Lower lobe of right lung (tissue), 2 donors: ENCODE data around the gene COMMD6. TPM values are rescaled to one million over a fixed set of nuclear protein-coding genes. Genes with fewer than 3 reads are reported as not detected.

ENCODE experiments used
- ATAC-seq, 2 donors: fragments of 200-7000 bp; cut with Tn5 transposase; one replicate each; pipeline ENCODE4 v1.9.1; 2020 to 2022; ENCODE audit warnings: mild to moderate bottlenecking in 2 of 2, moderate library complexity in 2 of 2
- DNase-seq: peaks from one replicate; pipeline ENCODE4 v3.0.0-alpha.2; 2020
- H3K27ac ChIP-seq: fragments of 200-600 bp; one replicate; pipeline ENCODE4 v1.8.0; 2022
- H3K27me3 ChIP-seq: fragments of 200-600 bp; one replicate; pipeline ENCODE4 v1.8.0; 2022; ENCODE audit warnings: low read depth
- H3K36me3 ChIP-seq: fragments of 200-600 bp; one replicate; pipeline ENCODE4 v1.8.0; 2022; ENCODE audit warnings: mild to moderate bottlenecking
- H3K4me1 ChIP-seq: fragments of 200-600 bp; one replicate; pipeline ENCODE4 v1.8.0; 2022
- H3K4me3 ChIP-seq: fragments of 200-600 bp; one replicate; pipeline ENCODE4 v1.8.0; 2022; ENCODE audit warnings: mild to moderate bottlenecking
- H3K9me3 ChIP-seq: fragments of 200-600 bp; one replicate; pipeline ENCODE4 v1.8.0; 2022
- intact Hi-C: fragments of 100-400 bp; cut with DNase I; formaldehyde crosslinking; loops from one replicate; pipeline ENCODE4 v1.11.0; 2022
- total RNA-seq: library from RNA; stranded (reverse); fragmentation: NEBNext Ultra II Directional; extraction: Animal tissue kit (Norgen Biotek cat#: 25700); gene quantifications from one replicate; pipeline ENCODE4 v1.2.1, GENCODE V29; 2021
- TF ChIP-seq, protein P1 (sequence below): fragments of 200-600 bp; IDR thresholded peaks from one replicate; pipeline ENCODE4 v1.8.0; 2022; ENCODE audit warnings: antibody characterized with exemption, mild to moderate bottlenecking
- donor health status: DM: no; HTN: yes; CAD: no; lungs with severe emphysema.

Gene COMMD6
- total RNA-seq, 1 donor from 2014 or later = 136 TPM

DNA sequence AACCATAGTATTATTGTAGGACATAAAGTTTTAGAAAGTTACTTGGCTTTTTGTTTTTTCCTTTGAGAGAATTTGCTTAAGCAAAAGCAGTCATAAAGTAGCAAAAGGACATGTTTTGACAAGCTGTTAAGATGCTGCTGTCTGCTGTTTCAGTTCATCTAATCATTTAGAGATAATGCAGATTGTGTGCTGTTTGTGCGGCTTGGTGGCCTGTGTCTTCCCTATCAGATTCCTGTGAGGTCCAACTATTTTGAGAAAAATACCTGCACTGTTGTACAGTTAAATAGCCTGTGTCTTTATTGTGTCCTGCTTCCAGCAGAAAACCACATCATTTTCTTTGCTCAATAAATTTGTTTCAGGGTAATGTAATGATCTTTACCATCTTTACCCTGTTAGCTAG lies 31.9 kb upstream of the COMMD6 start:
- Histone ChIP-seq H3K27me3 (no peaks in the 10 kb centered on the region), H3K36me3 (peaks cover 69% of the 10 kb centered on the region), H3K4me3 (no peak overlapping the region), H3K4me1 (no peaks in the 10 kb centered on the region), H3K9me3 (no peaks in the 10 kb centered on the region), H3K27ac (no peak overlapping the region)
- TF ChIP-seq, protein P1, sequence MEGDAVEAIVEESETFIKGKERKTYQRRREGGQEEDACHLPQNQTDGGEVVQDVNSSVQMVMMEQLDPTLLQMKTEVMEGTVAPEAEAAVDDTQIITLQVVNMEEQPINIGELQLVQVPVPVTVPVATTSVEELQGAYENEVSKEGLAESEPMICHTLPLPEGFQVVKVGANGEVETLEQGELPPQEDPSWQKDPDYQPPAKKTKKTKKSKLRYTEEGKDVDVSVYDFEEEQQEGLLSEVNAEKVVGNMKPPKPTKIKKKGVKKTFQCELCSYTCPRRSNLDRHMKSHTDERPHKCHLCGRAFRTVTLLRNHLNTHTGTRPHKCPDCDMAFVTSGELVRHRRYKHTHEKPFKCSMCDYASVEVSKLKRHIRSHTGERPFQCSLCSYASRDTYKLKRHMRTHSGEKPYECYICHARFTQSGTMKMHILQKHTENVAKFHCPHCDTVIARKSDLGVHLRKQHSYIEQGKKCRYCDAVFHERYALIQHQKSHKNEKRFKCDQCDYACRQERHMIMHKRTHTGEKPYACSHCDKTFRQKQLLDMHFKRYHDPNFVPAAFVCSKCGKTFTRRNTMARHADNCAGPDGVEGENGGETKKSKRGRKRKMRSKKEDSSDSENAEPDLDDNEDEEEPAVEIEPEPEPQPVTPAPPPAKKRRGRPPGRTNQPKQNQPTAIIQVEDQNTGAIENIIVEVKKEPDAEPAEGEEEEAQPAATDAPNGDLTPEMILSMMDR = no peak
- intact Hi-C loops = no loop called here
- no peak for ATAC-seq
- DNase-seq = no peak

DNA sequence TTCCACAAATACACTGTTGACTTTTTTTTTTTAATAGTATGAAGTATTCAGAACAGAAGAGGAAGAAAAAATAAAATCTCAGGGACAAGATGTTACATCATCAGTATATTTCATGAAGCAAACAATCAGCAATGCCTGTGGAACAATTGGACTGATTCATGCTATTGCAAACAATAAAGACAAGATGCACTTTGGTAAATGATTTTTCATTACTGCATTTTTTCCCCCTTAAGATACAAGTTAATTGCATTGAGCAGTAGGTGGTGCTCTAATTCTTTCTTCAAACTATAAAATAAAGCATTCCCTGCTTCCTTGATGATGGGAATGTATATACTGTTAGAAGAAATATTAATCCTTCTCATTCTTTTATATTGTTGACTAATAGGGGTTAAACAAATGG lies 29.0 kb upstream of the COMMD6 start:
- no peak for DNase-seq
- no peak overlapping the region for H3K4me3 ChIP-seq
- no peaks in the 10 kb centered on the region for H3K27me3 ChIP-seq
- H3K4me1 ChIP-seq = no peaks in the 10 kb centered on the region
- H3K9me3 ChIP-seq = no peaks in the 10 kb centered on the region
- intact Hi-C loops = no loop called here
- H3K27ac ChIP-seq = no peak overlapping the region
- peaks cover 62% of the 10 kb centered on the region for H3K36me3 ChIP-seq
- ATAC-seq = no peak
- TF ChIP-seq, protein P1 = no peak

DNA sequence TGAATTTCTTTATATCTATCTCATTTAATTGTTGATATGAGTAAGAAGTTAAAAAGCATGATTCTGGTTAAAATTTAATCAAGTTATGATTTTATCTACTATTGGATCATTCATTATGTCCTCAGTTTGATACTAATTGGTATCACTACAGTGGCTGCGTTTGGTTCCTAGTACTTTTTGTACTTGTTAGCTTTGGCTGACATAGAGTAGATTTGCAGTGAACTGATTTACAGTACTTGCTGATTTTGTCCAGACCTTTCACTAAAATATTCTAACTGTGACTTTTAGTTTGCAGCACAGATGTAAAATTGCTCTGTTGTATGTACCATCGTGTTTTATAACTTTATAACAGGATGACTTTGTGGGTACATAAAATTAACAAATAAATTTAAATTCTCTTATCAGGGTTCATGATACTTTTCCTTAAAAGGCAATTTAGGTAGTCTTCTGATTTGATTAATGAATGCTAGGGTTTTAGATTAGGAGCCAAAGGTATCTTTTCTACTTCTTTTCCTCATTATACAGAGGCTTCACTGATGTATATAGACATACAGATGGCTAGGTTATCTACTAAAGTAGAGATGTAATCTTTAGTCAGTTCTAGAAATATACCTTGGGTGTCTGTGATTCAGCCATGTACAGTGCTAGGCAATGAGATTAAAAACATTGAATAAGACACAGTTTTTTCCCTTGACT lies 20.7 kb upstream of the COMMD6 start:
- no peak overlapping the region for H3K4me3 ChIP-seq
- H3K9me3 ChIP-seq = no peaks in the 10 kb centered on the region
- TF ChIP-seq, protein P1 = no peak
- no peaks in the 10 kb centered on the region for H3K4me1 ChIP-seq
- H3K27me3 ChIP-seq = no peaks in the 10 kb centered on the region
- DNase-seq (no peak), ATAC-seq (no peak)
- intact Hi-C loops = no loop called here
- no peak overlapping the region for H3K27ac ChIP-seq
- H3K36me3 ChIP-seq = peaks cover 24% of the 10 kb centered on the region

DNA sequence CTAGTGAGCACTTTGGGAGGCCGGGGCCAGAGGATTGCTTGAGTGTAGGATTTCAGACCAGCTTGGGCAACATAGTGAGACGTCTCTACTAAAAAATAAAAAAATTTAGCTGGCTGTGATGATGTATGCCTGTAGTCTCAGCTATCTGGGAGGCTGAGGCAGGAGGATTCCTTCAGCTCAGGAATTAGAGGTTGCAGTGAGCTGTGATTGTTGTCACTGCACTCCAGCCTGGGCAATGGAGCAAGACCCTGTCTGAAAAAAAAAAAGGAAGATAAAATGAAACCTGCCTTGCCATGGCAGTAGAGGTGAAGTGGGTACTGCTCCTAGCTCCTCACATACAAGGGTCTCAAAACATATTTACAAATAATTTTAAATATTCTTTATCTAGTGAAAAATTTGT lies 19.3 kb upstream of the COMMD6 start:
- intact Hi-C loops = no loop called here
- DNase-seq (no peak), ATAC-seq (no peak)
- H3K4me3 ChIP-seq = no peak overlapping the region
- TF ChIP-seq, protein P1 = no peak
- H3K27ac ChIP-seq = no peak overlapping the region
- no peaks in the 10 kb centered on the region for H3K9me3 ChIP-seq
- no peaks in the 10 kb centered on the region for H3K4me1 ChIP-seq
- H3K36me3 ChIP-seq = peaks cover 18% of the 10 kb centered on the region
- H3K27me3 ChIP-seq = no peaks in the 10 kb centered on the region

DNA sequence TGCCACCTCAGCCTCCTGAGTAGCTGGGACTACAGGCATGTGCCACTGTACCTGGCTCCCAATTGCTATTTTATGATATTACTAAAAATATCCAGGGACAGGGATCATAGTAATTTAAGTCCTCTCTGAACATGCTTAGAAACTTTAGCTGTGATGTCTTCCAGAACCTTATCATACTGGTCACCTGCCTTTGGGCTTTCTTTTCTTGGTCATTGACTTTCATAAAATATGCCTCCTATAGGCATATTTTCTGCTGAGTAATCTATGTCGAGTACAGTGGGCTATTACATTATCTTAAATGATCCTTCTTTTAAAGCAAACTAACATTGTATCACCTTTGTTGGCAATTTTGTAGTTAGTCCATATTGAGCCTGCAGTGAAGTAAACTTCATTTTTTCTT lies 18.2 kb upstream of the COMMD6 start:
- Histone ChIP-seq H3K36me3 (peaks cover 9% of the 10 kb centered on the region), H3K9me3 (no peaks in the 10 kb centered on the region), H3K27me3 (no peaks in the 10 kb centered on the region), H3K4me3 (no peak overlapping the region), H3K4me1 (peaks cover 6% of the 10 kb centered on the region), H3K27ac (no peak overlapping the region)
- DNase-seq (no peak), ATAC-seq (no peak)
- intact Hi-C loops = no loop called here
- TF ChIP-seq, protein P1 = no peak
